Left kidney (tissue), 8 donors: Measurements from ENCODE around the gene LRP2. TPM values are rescaled to one million over a fixed set of nuclear protein-coding genes. Genes with fewer than 3 reads are reported as not detected.
"Not testable (repeated sequence)": the region's sequence is repeated elsewhere in the genome, so short reads cannot be mapped to it uniquely, and the experiment has no call there.

Experiments
- DNase-seq: peaks from one replicate; pipeline ENCODE4 v3.0.0-alpha.2; 2013
- long read RNA-seq, 8 donors: transcript quantifications; one replicate each; lab custom pipeline, GENCODE V29; 2026
- polyA plus RNA-seq: library from polyadenylated mRNA; unstranded; fragments of 120-200 nt; gene quantifications from one replicate; pipeline ENCODE4 v1.2.1, GENCODE V29; 2013; ENCODE audit not compliant: insufficient read length

LRP2 gene
- polyA plus RNA-seq, result 223 TPM
- long read RNA-seq, donor 1, partial matches to known transcripts, result 10 of 10 reads
- long read RNA-seq, donor 1, other reads (novel, unspliced or antisense), result 0 of 10 reads
- long read RNA-seq, donor 2, full-length matches to known transcripts, result 1 of 46 reads
- long read RNA-seq, donor 2, partial matches to known transcripts, result 45 of 46 reads
- long read RNA-seq, donor 2, other reads (novel, unspliced or antisense), result 0 of 46 reads
- long read RNA-seq, donor 3, partial matches to known transcripts, result 52 of 52 reads
- long read RNA-seq, donor 3, other reads (novel, unspliced or antisense), result 0 of 52 reads
- long read RNA-seq, donor 4, result 0 reads
- long read RNA-seq, donor 5, full-length matches to known transcripts, result 2 of 42 reads
- long read RNA-seq, donor 5, partial matches to known transcripts, result 40 of 42 reads
- long read RNA-seq, donor 5, other reads (novel, unspliced or antisense), result 0 of 42 reads
- long read RNA-seq, donor 6, partial matches to known transcripts, result 15 of 16 reads
- long read RNA-seq, donor 6, other reads (novel, unspliced or antisense), result 0 of 16 reads
- long read RNA-seq, donor 7, partial matches to known transcripts, result 235 of 235 reads
- long read RNA-seq, donor 7, other reads (novel, unspliced or antisense), result 0 of 235 reads
- long read RNA-seq, donor 8, result 0 reads

DNA sequence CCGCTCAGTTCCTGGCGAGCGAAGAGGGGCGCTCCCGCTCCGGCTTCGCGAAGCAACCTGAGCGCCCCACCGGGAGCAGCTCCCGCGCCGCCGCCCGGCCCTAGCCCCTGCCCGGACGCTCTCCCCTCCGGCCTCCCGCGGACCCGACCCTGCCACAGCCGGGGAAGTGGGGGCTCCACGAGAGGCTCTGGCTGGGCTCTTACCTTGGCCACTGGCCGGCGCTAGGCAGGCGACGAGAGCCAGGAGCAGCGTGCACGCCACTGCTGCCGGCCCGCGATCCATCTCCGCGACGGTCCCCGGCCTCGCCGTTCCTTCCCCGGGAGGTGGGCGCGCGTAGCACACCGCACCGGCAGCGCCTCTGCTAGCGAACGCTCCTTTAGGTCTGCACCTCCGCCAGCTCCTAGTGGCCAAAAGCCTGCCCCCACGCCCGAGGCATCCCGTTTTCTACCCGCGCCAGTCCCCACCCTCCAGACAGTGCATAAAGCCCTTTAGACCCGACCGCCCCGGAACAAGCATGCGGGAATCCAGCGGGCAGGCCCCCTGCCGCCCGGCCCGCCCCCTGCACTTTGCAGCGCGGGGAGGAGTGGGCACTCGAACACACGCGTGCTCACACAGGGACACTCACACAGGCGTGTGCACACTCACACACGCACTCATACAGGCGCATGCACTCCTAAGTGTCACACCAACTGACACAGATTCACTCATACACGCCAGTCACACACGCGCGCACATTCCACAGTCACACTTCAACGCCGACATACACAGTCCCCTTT is at the start of gene LRP2:
Gene LRP2 (minus strand): TSS at position 417 of the 776 bp plus-strand sequence. CDS start 135 bp downstream, at position 282.
- no peak for DNase-seq

GRCh38 chr2:169406891-169407290 is 44.6 kb upstream of the LRP2 start:
- no peak for DNase-seq

GRCh38 chr2:169399491-169399890 is 37.2 kb upstream of the LRP2 start:
- not testable (repeated sequence) for DNase-seq

GRCh38 chr2:169397697-169398096 is 35.4 kb upstream of the LRP2 start:
- DNase-seq, result peak; percentile 27

GRCh38 chr2:169395821-169396374 is 33.6 kb upstream of the LRP2 start:
- no peak for DNase-seq

GRCh38 chr2:169393068-169393590 is 30.8 kb upstream of the LRP2 start:
- DNase-seq, result no peak

DNA sequence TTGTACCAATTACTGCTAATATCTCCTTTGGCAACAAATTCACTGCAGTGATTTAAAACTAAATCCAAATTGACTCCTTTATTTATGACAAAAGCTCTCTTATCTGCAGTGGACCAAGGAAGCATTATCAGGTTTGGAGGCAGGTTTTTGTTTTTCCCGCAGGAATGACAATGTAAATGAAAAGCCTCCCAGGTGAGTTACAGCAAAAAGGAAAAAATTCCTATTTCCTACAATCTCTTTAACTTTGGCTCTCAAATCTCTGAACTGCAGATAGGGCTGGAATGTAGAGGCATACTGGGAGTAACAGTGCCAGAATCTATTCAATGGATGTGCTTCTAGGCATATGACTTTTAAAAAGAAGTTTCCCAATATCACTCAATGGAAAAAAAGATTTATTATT is 28.9 kb upstream of the LRP2 start:
- no peak for DNase-seq

GRCh38 chr2:169388161-169388560 is 25.8 kb upstream of the LRP2 start:
- DNase-seq, result no peak

DNA sequence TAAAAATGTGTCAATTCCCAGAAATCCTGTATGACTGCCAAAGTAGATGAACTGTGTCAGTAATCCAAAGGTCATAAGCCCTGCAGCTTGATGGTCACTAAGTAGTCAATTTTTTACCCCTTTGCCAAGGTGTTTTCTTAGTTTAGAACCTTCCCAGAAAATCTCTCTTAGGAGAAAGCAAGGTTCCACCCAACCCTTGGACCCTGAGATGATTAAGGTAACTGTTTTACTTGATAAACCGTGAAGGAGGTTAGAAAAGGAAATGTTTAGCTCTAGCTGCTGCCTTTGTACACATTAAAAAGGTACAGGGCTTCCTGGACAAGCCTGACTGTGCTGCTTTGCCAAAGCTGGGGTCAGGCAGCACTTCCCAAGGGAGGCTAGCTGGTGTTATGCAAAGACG is 24.4 kb upstream of the LRP2 start:
- DNase-seq, result no peak

DNA sequence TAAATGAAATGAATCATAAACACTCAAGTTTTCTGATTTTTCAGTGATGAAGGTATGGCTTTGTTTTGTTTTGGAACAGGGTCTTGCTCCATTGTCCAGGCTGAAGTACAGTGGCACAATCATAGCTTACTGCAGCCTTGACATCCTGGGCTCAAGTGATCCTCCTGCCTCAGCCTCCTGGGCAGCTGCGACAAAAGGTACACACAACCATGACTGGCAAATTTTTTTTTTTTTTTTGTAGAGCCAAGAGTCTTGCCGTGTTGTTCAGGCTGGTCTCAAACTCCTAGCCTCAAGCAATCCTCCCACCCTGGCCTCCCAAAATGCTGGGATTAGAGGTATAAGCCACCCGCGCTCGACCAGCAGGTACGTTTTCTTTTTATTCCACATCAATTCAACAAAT is 22.5 kb upstream of the LRP2 start:
- no peak for DNase-seq

- no peak for DNase-seq
These were observed 10.2 kb upstream of the LRP2 start for GRCh38 chr2:169372561-169372960.

DNA sequence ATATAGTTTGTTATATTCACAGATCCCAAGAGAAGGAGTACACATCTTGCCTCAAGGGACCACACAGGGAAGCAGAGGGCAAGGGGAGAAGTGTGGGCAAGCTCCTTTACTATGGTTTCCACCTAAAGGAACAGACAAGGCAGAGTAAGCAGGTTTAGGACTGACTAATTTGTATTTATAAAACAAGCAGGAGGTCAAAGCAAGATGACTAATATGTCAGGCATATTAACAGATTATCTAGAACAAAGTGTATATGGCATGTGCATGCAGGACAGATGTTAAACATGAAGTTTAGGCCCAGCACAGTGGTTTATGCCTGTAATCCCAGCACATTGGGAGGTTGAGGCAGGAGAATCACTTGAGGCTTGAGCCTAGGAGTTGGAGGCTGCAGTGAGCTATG is 3.7 kb upstream of the LRP2 start:
- DNase-seq, result no peak

- DNase-seq, result no peak
These were observed 2.7 kb upstream of the LRP2 start for GRCh38 chr2:169365029-169365480.

DNA sequence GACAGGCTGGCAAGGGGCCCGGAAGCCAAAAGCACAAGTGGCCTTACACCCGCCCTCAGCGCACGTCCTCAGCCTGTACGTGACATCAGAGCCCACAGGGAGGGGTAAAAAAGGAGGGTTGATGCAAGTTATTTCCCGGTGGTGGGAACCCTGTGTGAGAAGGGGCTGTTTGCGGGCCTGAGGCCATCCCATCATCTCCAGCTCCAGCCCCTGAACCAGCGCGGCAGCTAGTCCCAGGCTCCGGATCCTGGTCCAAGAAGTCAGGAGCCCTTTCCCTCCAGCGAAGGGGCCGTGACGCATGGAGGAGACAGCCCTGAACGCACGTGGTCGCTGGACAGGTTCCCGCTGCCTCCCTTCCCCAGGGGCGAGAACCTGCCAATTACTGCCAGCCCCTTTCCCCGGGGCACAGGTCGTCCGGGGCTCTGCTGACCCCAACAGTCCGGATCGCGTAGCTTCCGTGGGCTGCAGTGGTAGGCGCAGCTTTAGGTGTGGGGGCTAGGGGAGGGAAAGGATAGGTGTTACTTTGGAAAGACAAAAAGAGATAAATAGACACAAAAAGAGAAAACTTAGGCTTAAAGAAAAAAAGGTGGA is 1.3 kb upstream of the LRP2 start:
- no peak for DNase-seq

DNA sequence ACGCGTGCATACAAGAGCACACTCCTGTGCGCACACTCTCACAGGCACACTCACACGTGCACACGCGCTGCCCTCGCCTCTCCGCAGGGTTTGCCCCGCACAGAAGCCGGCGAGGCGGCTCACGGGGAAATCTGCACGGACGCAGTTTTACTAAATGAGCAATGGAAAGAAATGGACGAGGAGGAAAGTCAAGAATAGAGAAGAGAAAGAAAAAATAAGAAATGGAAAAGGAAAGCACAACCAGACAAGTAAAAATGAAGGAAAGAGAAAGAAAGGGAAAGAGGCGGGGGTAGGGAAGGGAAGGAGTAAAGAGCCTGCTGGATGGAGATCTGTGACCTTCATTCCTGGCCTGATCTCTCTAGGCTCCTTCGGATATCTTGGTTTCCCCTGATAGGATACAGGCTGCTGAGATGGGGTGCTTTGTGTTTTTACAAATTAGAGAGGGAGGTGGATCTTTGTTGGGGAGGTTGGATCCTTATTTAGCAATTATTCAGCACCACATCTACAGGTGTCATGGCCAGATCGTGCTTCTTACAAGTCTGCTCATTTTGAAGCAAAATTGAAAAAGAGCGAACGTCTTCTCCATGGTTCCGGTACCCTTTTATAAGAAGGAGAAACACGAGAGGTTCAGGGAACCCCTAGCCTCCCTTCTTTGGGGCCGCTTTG is 693 bp upstream of the LRP2 start:
- DNase-seq, result no peak

DNA sequence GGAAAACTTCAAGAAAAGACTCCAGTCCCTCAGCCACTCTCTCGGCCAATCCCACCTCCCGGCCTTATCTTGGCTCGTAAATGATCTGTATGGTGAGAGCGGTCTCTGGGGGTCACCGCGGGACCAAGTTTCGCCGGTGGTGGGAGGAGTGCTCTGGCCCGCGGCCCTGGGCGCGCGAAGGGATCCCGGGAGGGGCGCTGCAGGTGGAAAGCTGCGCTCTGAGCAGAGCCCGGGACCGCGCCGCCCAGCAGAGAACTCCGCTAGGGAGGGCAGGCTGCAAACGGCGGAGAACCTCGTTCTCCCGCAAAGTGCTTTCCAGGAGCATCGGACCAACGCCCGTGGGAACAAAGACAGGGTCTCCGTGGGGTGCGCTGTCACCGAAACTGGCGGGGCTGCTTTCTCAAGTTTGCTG is 622 bp downstream of the LRP2 start:
- DNase-seq, result peak; percentile 44

DNA sequence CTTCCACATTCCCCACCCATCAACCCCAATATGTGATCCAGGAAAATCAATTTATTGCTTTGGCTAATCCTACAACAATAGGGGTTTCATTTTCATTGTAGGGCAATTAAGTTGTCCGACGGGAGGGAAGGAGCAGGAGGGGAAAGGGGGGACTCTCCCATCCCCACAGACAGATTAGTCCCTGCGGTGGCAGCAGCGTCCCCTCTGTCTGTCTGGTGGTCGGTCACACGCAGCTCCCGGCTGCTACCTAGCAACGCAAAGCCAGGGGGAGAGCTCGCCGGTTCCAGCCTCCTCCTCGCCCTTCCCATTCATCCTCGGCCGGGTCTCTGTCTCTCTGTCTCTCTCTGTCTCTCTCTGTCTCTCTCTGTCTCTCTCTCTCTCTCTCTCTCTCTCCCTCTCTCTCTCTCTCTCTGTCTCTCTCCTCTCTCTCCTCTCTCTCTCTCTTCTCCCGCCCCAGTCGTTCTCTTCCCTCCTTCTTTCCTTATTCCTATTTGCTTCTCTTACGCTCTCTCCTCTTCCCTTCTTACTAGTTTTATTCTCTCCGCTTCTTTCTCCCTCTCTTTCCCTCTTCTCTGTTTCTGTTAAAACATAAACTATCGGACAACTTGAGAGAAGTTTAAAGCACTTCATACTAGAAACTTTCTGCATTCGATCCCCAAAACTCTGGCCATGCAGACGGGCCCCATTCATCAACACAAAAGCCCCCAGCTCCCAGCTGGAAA is 1.2 kb downstream of the LRP2 start:
- no peak for DNase-seq

DNA sequence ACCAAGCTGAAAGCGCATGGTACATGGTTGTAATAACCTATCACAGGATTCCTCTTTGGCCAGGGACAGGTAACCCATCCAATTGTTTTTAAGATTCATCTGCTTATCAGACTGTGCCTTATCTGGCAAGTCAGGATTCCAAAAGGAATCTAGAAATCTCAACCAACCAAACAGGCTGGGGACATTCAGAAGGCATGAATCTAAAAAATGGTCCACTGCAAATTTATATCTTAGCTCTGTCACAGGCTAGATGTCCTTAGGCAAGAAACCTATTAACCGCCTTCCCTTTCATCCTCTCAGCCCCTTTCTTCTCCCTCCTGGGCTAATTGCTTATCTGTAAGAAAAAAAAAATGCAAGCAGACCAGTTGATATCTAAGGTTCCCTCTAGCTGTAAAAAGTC is 4.3 kb downstream of the LRP2 start:
- no peak for DNase-seq

- DNase-seq, result no peak
These were observed 8.1 kb downstream of the LRP2 start for GRCh38 chr2:169354244-169354643.

GRCh38 chr2:169351725-169352124 is 10.6 kb downstream of the LRP2 start:
- DNase-seq, result no peak

DNA sequence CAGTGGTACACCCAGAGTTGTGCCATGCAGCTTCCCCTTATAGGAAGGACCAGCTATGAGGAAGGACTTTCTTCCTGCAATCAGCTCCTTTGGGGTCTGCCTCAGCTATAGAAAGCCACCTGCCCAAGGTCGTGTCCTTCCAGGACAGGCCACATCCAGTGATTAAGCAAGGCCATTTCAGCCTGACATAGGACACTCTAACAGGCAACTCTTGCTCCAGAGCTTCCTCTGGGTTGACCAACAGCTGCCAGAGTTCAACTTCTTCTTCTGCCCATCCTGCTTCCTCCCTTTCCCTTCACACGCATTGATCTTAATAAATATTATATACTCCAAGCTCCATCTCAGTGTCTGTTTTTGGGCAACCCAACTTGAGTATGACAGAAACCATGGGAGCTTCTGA is 12.8 kb downstream of the LRP2 start:
- DNase-seq, result no peak
